ENCODE measurements around the gene CHD5.

GRCh38 chr1:6220236-6220635 lies 40.1 kb upstream of the CHD5 start:
- no peak for TF ChIP-seq POLR2A (IDR thresholded peaks at IDR 0.05)
- TF ChIP-seq, protein P1, sequence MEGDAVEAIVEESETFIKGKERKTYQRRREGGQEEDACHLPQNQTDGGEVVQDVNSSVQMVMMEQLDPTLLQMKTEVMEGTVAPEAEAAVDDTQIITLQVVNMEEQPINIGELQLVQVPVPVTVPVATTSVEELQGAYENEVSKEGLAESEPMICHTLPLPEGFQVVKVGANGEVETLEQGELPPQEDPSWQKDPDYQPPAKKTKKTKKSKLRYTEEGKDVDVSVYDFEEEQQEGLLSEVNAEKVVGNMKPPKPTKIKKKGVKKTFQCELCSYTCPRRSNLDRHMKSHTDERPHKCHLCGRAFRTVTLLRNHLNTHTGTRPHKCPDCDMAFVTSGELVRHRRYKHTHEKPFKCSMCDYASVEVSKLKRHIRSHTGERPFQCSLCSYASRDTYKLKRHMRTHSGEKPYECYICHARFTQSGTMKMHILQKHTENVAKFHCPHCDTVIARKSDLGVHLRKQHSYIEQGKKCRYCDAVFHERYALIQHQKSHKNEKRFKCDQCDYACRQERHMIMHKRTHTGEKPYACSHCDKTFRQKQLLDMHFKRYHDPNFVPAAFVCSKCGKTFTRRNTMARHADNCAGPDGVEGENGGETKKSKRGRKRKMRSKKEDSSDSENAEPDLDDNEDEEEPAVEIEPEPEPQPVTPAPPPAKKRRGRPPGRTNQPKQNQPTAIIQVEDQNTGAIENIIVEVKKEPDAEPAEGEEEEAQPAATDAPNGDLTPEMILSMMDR (IDR thresholded peaks at IDR 0.05): no peak

All from adrenal gland (tissue), 5 donors.